Progenitor cell of endocrine pancreas (in vitro differentiated cells): ENCODE measurements around the gene CASP8AP2. TPM values are rescaled to one million over a fixed set of nuclear protein-coding genes. Genes with fewer than 3 reads are reported as not detected.
"Not testable (repeated sequence)": the region's sequence is repeated elsewhere in the genome, so short reads cannot be mapped to it uniquely, and the experiment has no call there.

Experiments
- DNase-seq: peaks from one replicate; pipeline ENCODE4 v3.0.0; 2021; ENCODE audit warnings: low spot score; ENCODE audit not compliant: unreplicated experiment
- H3K27ac Mint-ChIP-seq: 2 replicates; pipeline ENCODE4 v1.8.0; 2021; ENCODE audit warnings: mild to moderate bottlenecking, moderate library complexity, mixed read lengths
- H3K27me3 Mint-ChIP-seq: 2 replicates; pipeline ENCODE4 v1.8.0; 2021; ENCODE audit warnings: mixed read lengths
- H3K36me3 Mint-ChIP-seq: 2 replicates; pipeline ENCODE4 v1.8.0; 2022; ENCODE audit warnings: mixed read lengths; ENCODE audit not compliant: insufficient read depth
- H3K4me1 Mint-ChIP-seq: 2 replicates; pipeline ENCODE4 v1.8.0; 2021; ENCODE audit warnings: low read depth, mixed read lengths
- H3K4me3 Mint-ChIP-seq: 2 replicates; pipeline ENCODE4 v1.8.0; 2021; ENCODE audit warnings: low read depth, mild to moderate bottlenecking, moderate library complexity, mixed read lengths
- H3K9me3 Mint-ChIP-seq: 2 replicates; pipeline ENCODE4 v1.8.0; 2021; ENCODE audit warnings: low read depth, mixed read lengths
- CTCF ChIP-seq: fragments of 200-600 bp; sonication (generic); IDR thresholded peaks from one replicate; pipeline ENCODE4 v1.5.0; 2021; ENCODE audit warnings: antibody characterized with exemption, mild to moderate bottlenecking; ENCODE audit not compliant: unreplicated experiment
- total RNA-seq: library from RNA; stranded (reverse); gene quantifications from 2 replicates; pipeline ENCODE4 v1.2.1, GENCODE V29; 2021

Gene CASP8AP2
- total RNA-seq, 1 donor from 2014 or later: 31.9 TPM

GRCh38 chr6:89887452-89888137, 57.9 kb downstream of the CASP8AP2 start:
- Mint-ChIP-seq H3K27me3 (peaks cover 3% of the 10 kb centered on the region), H3K9me3 (no peaks in the 10 kb centered on the region), H3K27ac (no peak overlapping the region), H3K4me3 (no peak overlapping the region), H3K4me1 (peaks cover 13% of the 10 kb centered on the region), H3K36me3 (no peaks in the 10 kb centered on the region)
- TF ChIP-seq CTCF: no peak
- no peak for DNase-seq

DNA sequence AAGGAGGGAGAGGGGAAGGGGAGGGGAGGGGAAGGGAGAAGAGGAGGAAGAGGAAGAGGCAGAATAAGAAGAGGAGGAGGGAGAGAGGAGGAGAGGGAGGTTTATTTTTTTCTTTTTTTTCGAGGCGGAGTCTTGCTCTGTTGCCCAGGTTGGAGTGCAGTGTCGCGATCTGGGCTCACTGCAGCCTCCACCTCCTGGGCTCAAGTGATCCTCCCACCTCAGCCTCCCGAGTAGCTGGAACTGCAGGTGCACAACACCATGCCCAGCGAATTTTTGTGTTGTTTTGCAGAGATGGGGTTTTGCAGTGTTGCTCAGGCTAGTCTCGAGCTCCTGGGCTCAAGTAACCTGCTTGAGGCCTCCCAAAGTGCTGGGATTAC, 58.4 kb downstream of the CASP8AP2 start:
- no peak overlapping the region for H3K27ac Mint-ChIP-seq
- no peak overlapping the region for H3K4me3 Mint-ChIP-seq
- H3K36me3 Mint-ChIP-seq: no peaks in the 10 kb centered on the region
- H3K9me3 Mint-ChIP-seq: no peaks in the 10 kb centered on the region
- peaks cover 3% of the 10 kb centered on the region for H3K27me3 Mint-ChIP-seq
- DNase-seq: no peak
- peaks cover 13% of the 10 kb centered on the region for H3K4me1 Mint-ChIP-seq
- no peak for TF ChIP-seq CTCF

DNA sequence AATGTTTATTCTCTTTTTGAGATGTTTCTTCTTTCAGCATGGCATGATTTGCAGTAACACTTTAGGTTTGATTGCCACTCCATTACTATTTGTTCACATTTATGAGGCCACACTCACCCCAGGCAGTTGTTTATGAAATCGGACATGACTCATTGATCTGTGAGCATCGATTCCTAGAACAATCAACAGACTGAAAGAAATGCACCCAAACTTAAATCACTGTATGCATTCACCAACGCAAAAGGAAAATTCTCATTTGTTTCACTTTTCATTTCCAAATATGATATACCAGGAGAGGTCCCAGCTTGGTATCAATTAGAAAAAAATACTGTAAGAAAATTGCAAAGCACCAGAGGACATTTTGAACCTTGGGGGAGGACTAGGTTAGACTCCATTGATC, 59.2 kb downstream of the CASP8AP2 start:
- no peak for TF ChIP-seq CTCF
- H3K36me3 Mint-ChIP-seq: no peaks in the 10 kb centered on the region
- H3K27me3 Mint-ChIP-seq: peaks cover 3% of the 10 kb centered on the region
- H3K4me3 Mint-ChIP-seq: no peak overlapping the region
- peaks cover 13% of the 10 kb centered on the region for H3K4me1 Mint-ChIP-seq
- no peak for DNase-seq
- H3K9me3 Mint-ChIP-seq: no peaks in the 10 kb centered on the region
- no peak overlapping the region for H3K27ac Mint-ChIP-seq

- H3K36me3 Mint-ChIP-seq, H3K27me3 Mint-ChIP-seq, H3K9me3 Mint-ChIP-seq, DNase-seq, H3K27ac Mint-ChIP-seq: not testable (repeated sequence)
- Mint-ChIP-seq H3K4me1 (peaks cover 13% of the 10 kb centered on the region), H3K4me3 (peak overlapping the region; percentile 1)
These were observed 61.3 kb downstream of the CASP8AP2 start for GRCh38 chr6:89890845-89891528.

GRCh38 chr6:89892577-89892976, 62.9 kb downstream of the CASP8AP2 start:
- H3K4me1 Mint-ChIP-seq: peaks cover 13% of the 10 kb centered on the region

More at GRCh38 chr6:89892577-89892976, 62.9 kb downstream of the CASP8AP2 start:
- H3K9me3 Mint-ChIP-seq, H3K27ac Mint-ChIP-seq, H3K27me3 Mint-ChIP-seq, DNase-seq, H3K4me3 Mint-ChIP-seq, H3K36me3 Mint-ChIP-seq: not testable (repeated sequence)
- TF ChIP-seq CTCF: peak; percentile 10
